Lung (tissue), 12 donors: ENCODE measurements around the gene GFRA1. TPM values are rescaled to one million over a fixed set of nuclear protein-coding genes. Genes with fewer than 3 reads are reported as not detected.

ENCODE experiments used
- ATAC-seq: fragments of 200-7000 bp; cut with Tn5 transposase; one replicate; pipeline ENCODE4 v1.9.1; 2020; ENCODE audit warnings: moderate number of reproducible peaks; ENCODE audit not compliant: insufficient read depth, low FRiP score
- DNase-seq, 3 donors: peaks; one replicate each; pipeline ENCODE4 v3.0.0-alpha.2; 2013 to 2017
- H3K27ac ChIP-seq, 2 donors: one replicate each; pipeline ENCODE4 v1.5.1; 2013; ENCODE audit warnings: mild to moderate bottlenecking in 2 of 2, moderate library complexity in 2 of 2, control low read depth in 1 of 2, inconsistent platforms in 1 of 2, low read depth in 1 of 2, low read length in 1 of 2
- H3K27me3 ChIP-seq, 3 donors: one replicate each; pipeline ENCODE4 v1.5.1; 2013; ENCODE audit warnings: low read length in 2 of 3; ENCODE audit not compliant: control insufficient read depth in 3 of 3, insufficient read depth in 3 of 3
- H3K36me3 ChIP-seq, 4 donors: one replicate each; pipeline ENCODE4 v1.5.1; 2013; ENCODE audit warnings: low read length in 4 of 4, mild to moderate bottlenecking in 1 of 4, moderate library complexity in 1 of 4; ENCODE audit not compliant: control insufficient read depth in 4 of 4, insufficient read depth in 4 of 4
- H3K4me1 ChIP-seq, 5 donors: one replicate each; pipeline ENCODE4 v1.5.1; 2013; ENCODE audit warnings: low read length in 5 of 5, mild to moderate bottlenecking in 2 of 5, moderate library complexity in 1 of 5; ENCODE audit not compliant: control insufficient read depth in 5 of 5, insufficient read depth in 5 of 5
- H3K4me3 ChIP-seq: one replicate; pipeline ENCODE4 v1.5.1; 2013; ENCODE audit warnings: mild to moderate bottlenecking, control low read depth, moderate library complexity
- H3K9ac ChIP-seq, 2 donors: one replicate each; pipeline ENCODE4 v1.5.1; 2013; ENCODE audit warnings: low read length in 2 of 2, control low read depth in 1 of 2; ENCODE audit not compliant: insufficient read depth in 1 of 2
- H3K9me3 ChIP-seq, 4 donors: one replicate each; pipeline ENCODE4 v1.5.1; 2013; ENCODE audit warnings: low read length in 3 of 4, mild to moderate bottlenecking in 1 of 4, moderate library complexity in 1 of 4; ENCODE audit not compliant: control insufficient read depth in 4 of 4, insufficient read depth in 3 of 4
- WGBS, 2 donors: extraction: QIAGEN DNeasy Blood & Tissue Kit; methylation state at CpG; one replicate each; pipeline ENCODE4 v1.1.7; 2013; 5-methylcytosine and 5-hydroxymethylcytosine counted together
- polyA plus RNA-seq, 2 donors: library from polyadenylated mRNA; stranded (reverse); fragments of 200-250 nt; gene quantifications; one replicate each; pipeline ENCODE4 v1.2.1, GENCODE V29; 2013
- total RNA-seq, 2 donors: library from RNA; depleted of rRNA in 1 of 2; stranded (reverse); fragments of >200 nt in 1 of 2; gene quantifications; one replicate each; pipeline ENCODE4 v1.2.1, GENCODE V29; 2014 to 2021
- TF ChIP-seq, protein P1 (sequence below): IDR thresholded peaks from 2 replicates; pipeline ENCODE4 v1.5.1; 2012; ENCODE audit warnings: mild to moderate bottlenecking; ENCODE audit errors: control extremely low read depth, extremely low read depth
- donor health status: control.
- donor health status: control.
- donor health status: Bipolar disorder and iron deficiency.
- donor health status: healthy.
- donor health status: DM: yes; HTN: yes; CAD: no.

GFRA1 gene
- total and polyA plus RNA-seq, 4 donors, result 0.51 to 30.4 (median 1.4) TPM

DNA sequence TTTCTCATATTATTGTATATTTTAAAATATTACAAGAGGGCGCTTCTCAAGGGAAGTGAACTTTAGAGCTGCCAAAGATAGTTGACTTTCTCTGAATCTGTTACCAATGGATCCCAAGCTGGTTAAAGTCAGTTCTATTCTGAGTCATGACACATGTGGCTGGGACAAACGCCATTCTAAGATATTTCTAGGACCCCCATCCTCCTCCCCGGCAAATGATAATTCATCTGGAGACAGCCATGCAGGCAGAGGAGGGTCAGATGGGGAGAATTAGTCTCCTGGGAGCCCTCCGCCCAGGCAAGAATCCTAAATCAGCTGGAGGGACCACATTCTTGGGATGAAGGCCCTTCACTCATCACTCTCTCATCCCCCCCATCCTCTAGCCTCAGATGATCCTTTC, 187.7 kb downstream of the GFRA1 start:
- TF ChIP-seq, protein P1, sequence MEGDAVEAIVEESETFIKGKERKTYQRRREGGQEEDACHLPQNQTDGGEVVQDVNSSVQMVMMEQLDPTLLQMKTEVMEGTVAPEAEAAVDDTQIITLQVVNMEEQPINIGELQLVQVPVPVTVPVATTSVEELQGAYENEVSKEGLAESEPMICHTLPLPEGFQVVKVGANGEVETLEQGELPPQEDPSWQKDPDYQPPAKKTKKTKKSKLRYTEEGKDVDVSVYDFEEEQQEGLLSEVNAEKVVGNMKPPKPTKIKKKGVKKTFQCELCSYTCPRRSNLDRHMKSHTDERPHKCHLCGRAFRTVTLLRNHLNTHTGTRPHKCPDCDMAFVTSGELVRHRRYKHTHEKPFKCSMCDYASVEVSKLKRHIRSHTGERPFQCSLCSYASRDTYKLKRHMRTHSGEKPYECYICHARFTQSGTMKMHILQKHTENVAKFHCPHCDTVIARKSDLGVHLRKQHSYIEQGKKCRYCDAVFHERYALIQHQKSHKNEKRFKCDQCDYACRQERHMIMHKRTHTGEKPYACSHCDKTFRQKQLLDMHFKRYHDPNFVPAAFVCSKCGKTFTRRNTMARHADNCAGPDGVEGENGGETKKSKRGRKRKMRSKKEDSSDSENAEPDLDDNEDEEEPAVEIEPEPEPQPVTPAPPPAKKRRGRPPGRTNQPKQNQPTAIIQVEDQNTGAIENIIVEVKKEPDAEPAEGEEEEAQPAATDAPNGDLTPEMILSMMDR, result no peak
- 74 to 81% methylated on average over 4 of the region's 4 CpGs for WGBS, 2 donors
- Histone ChIP-seq H3K9me3 (no peaks in the 10 kb centered on the region), H3K27ac (no peak overlapping the region), H3K9ac (no peak overlapping the region), H3K4me3 (no peak overlapping the region), H3K27me3 (no peaks in the 10 kb centered on the region), H3K36me3 (no peaks in the 10 kb centered on the region), H3K4me1 (peaks cover 0 to 1% (median 0%) of the 10 kb centered on the region in 5 donors)
- peak in 2 of 3 donors; percentile 6 to 38 for DNase-seq
- ATAC-seq, result no peak

GRCh38 chr10:116084161-116084560, 188.8 kb downstream of the GFRA1 start:
- Histone ChIP-seq H3K27ac (no peak overlapping the region), H3K4me3 (no peak overlapping the region), H3K36me3 (no peaks in the 10 kb centered on the region), H3K4me1 (peaks cover 0 to 1% (median 0%) of the 10 kb centered on the region in 5 donors), H3K9ac (no peak overlapping the region), H3K27me3 (no peaks in the 10 kb centered on the region), H3K9me3 (no peaks in the 10 kb centered on the region)
- TF ChIP-seq, protein P1, result no peak
- 54 to 68% methylated on average over 6 of the region's 6 CpGs for WGBS, 2 donors
- ATAC-seq (no peak), DNase-seq (no peak)

- Histone ChIP-seq H3K9me3 (no peaks in the 10 kb centered on the region), H3K36me3 (no peaks in the 10 kb centered on the region), H3K9ac (no peak overlapping the region), H3K4me1 (peaks cover 0 to 1% (median 0%) of the 10 kb centered on the region in 5 donors), H3K4me3 (no peak overlapping the region), H3K27ac (no peak overlapping the region), H3K27me3 (no peaks in the 10 kb centered on the region)
- 79 to 86% methylated on average over 8 of the region's 8 CpGs for WGBS, 2 donors
- DNase-seq (no peak), ATAC-seq (no peak)
- TF ChIP-seq, protein P1, result no peak
Observed at GRCh38 chr10:116083226-116083762, 189.7 kb downstream of the GFRA1 start.

DNA sequence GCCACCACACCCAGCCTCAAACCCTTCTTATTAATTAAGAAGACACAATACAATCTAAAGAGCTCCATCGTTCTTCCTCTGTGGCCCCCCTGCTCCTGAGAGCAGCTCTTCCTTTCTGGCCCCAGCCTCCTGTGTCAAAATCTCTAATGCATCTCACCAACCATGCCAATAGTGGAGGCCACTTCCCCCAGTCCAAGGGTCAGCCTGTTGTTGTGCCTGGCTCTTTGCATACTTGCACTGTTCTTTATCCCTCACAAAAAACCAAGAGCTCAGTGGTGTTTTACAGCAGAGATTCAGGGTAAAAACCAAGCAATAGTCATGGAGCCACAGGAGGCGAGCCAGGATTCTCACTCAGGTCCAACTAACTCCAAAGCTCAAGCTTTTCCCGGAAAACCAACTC, 190.2 kb downstream of the GFRA1 start:
- H3K9me3 ChIP-seq, result no peaks in the 10 kb centered on the region
- ATAC-seq (no peak), DNase-seq (no peak)
- TF ChIP-seq, protein P1, result no peak
- H3K4me1 ChIP-seq, result peaks cover 0 to 1% (median 0%) of the 10 kb centered on the region in 5 donors
- H3K27ac ChIP-seq, result no peak overlapping the region
- WGBS, 2 donors, result 90 to 93% methylated on average over 3 of the region's 3 CpGs
- H3K9ac ChIP-seq, result no peak overlapping the region
- H3K27me3 ChIP-seq, result no peaks in the 10 kb centered on the region
- H3K4me3 ChIP-seq, result no peak overlapping the region
- H3K36me3 ChIP-seq, result no peaks in the 10 kb centered on the region
